HCEC 1CT (cell line): ENCODE results near the gene SMPDL3A.

Source experiments
- DNase-seq: peaks from one replicate; pipeline ENCODE4 v3.0.0-alpha.2; 2017

Gene SMPDL3A

GRCh38 chr6:122778302-122778701, 10.8 kb upstream of the SMPDL3A start:
- DNase-seq: no peak

- DNase-seq: no peak
Observed at GRCh38 chr6:122778985-122779661, 9.9 kb upstream of the SMPDL3A start.

- no peak for DNase-seq
Observed at GRCh38 chr6:122779667-122780066, 9.4 kb upstream of the SMPDL3A start, which contains the start of gene FABP7. TSS of gene FABP7 (plus strand) at chr6:122779716. CDS start at chr6:122779795, 79 bp downstream.

GRCh38 chr6:122780114-122780513, 8.9 kb upstream of the SMPDL3A start:
- DNase-seq: no peak

- no peak for DNase-seq
Observed at GRCh38 chr6:122781716-122782115, 7.3 kb upstream of the SMPDL3A start.

GRCh38 chr6:122783401-122783800, 5.7 kb upstream of the SMPDL3A start:
- no peak for DNase-seq

- no peak for DNase-seq
Observed at GRCh38 chr6:122785891-122786290, 3.2 kb upstream of the SMPDL3A start.

GRCh38 chr6:122787721-122788120, 1.3 kb upstream of the SMPDL3A start:
- no peak for DNase-seq

GRCh38 chr6:122788208-122788607, 850 bp upstream of the SMPDL3A start:
- no peak for DNase-seq

GRCh38 chr6:122788663-122789181, 336 bp upstream of the SMPDL3A start:
- no peak for DNase-seq

- no peak for DNase-seq
Observed at GRCh38 chr6:122790028-122790422, 967 bp downstream of the SMPDL3A start.

- DNase-seq: peak; percentile 39
Observed at GRCh38 chr6:122790423-122791309, 1.6 kb downstream of the SMPDL3A start.

GRCh38 chr6:122791310-122791679, 2.2 kb downstream of the SMPDL3A start:
- no peak for DNase-seq

- DNase-seq: no peak
Observed at GRCh38 chr6:122792766-122793165, 3.7 kb downstream of the SMPDL3A start.

- DNase-seq: no peak
Observed at GRCh38 chr6:122797537-122797936, 8.5 kb downstream of the SMPDL3A start.

GRCh38 chr6:122798099-122798641, 9.1 kb downstream of the SMPDL3A start:
- peak; percentile 84 for DNase-seq

GRCh38 chr6:122799140-122799745, 10.2 kb downstream of the SMPDL3A start:
- DNase-seq: no peak

- peak; percentile 55 for DNase-seq
Observed at GRCh38 chr6:122799916-122800686, 11.0 kb downstream of the SMPDL3A start.

GRCh38 chr6:122800906-122801305, 11.8 kb downstream of the SMPDL3A start:
- DNase-seq: peak; percentile 29

GRCh38 chr6:122801397-122801796, 12.3 kb downstream of the SMPDL3A start:
- DNase-seq: no peak

- peak; percentile 74 for DNase-seq
Observed at GRCh38 chr6:122803171-122803661, 14.2 kb downstream of the SMPDL3A start.

- DNase-seq: no peak
Observed at GRCh38 chr6:122804962-122805485, 16.0 kb downstream of the SMPDL3A start.
